Adrenal gland (tissue), 12 donors: Measurements from ENCODE around the gene ZNF638. TPM values are rescaled to one million over a fixed set of nuclear protein-coding genes. Genes with fewer than 3 reads are reported as not detected.

Source experiments
- DNase-seq, 7 donors: peaks; one replicate each; pipeline ENCODE4 v3.0.0-alpha.2; 2019 to 2020
- H3K27ac ChIP-seq, 5 donors: fragments of 200-600 bp; sonication (generic) in 4 of 5; 1 replicate in 3 of 5; 2 replicates in 2 of 5; pipeline versions ENCODE4 v1.5.1 to v1.8.0; 2016 to 2020; ENCODE audit warnings: mild to moderate bottlenecking in 1 of 5
- H3K27me3 ChIP-seq: fragments of 200-600 bp; 2 replicates; pipeline ENCODE4 v1.8.0; 2021
- H3K36me3 ChIP-seq, 2 donors: fragments of 200-600 bp; replicated peaks in 1 of 2; 1 replicate in 1 of 2; 2 replicates in 1 of 2; pipeline versions ENCODE4 v1.5.1 to v1.8.0; 2018 to 2022
- H3K4me1 ChIP-seq, 2 donors: fragments of 200-600 bp; replicated peaks in 1 of 2; 1 replicate in 1 of 2; 2 replicates in 1 of 2; pipeline versions ENCODE4 v1.5.1 to v1.8.0; 2018 to 2021
- H3K4me3 ChIP-seq, 4 donors: fragments of 200-600 bp; sonication (generic) in 3 of 4; one replicate each; pipeline ENCODE4 v1.5.1; 2016 to 2018
- H3K9me3 ChIP-seq, 3 donors: fragments of 200-600 bp; sonication (generic) in 1 of 3; replicated peaks in 1 of 3; 1 replicate in 2 of 3; 2 replicates in 1 of 3; pipeline versions ENCODE4 v1.5.1 to v1.8.0; 2016 to 2021
- CTCF ChIP-seq, 6 experiments: fragments of 450-650 bp in 4 of 6; fragments of 200-600 bp in 2 of 6; sonication (generic) in 1 of 6; IDR thresholded peaks; 1 replicate in 5 of 6; 2 replicates in 1 of 6; pipeline versions ENCODE4 v1.5.1 to v1.8.0; 2016 to 2021; ENCODE audit warnings: antibody characterized with exemption in 6 of 6, mild to moderate bottlenecking in 2 of 6, moderate library complexity in 1 of 6
- POLR2A ChIP-seq, 2 donors: fragments of 450-650 bp; IDR thresholded peaks; one replicate each; pipeline ENCODE4 v1.6.1; 2017; ENCODE audit warnings: antibody characterized with exemption in 2 of 2, mild to moderate bottlenecking in 2 of 2, moderate library complexity in 1 of 2
- WGBS, 4 donors: extraction: QIAGEN DNeasy Blood & Tissue Kit in 2 of 4; methylation state at CpG; one replicate each; pipeline versions ENCODE4 v1.1.5 to v1.1.7; 2013 to 2017; 5-methylcytosine and 5-hydroxymethylcytosine counted together
- intact Hi-C, 2 donors: fragments of 100-400 bp; cut with DNase I; formaldehyde crosslinking; loops; one replicate each; pipeline versions ENCODE4 v1.14.1 to v1.15.0; 2022 to 2023
- polyA plus RNA-seq, 3 donors: library from polyadenylated mRNA; stranded (reverse); fragments of 200-250 nt in 2 of 3; fragments of 350-450 nt in 1 of 3; fragmentation: Illumina TruSeq in 1 of 3; extraction: RNeasy Lipid Tissue Mini Kit (QIAGEN cat#74804) in 1 of 3; gene quantifications; one replicate each; pipeline ENCODE4 v1.2.3, GENCODE V29; 2013 to 2014
- total RNA-seq, 9 donors: library from RNA; depleted of rRNA in 4 of 9; stranded (reverse); fragments of >200 nt in 4 of 9; fragments of 120-200 nt in 1 of 9; fragmentation: NEBNext Ultra II Directional in 1 of 9; extraction: Animal tissue kit (Norgen Biotek cat#: 25700) in 1 of 9; gene quantifications; one replicate each; pipeline versions ENCODE4 v1.1.0 to v1.2.4, GENCODE V29; 2013 to 2023
- donor health status: healthy with polysubstance abuse.
- donor health status: Bipolar disorder and iron deficiency.
- donor health status: DM: yes; HTN: yes; CAD: no.
- donor health status: DM: no; HTN: no; CAD: no.
- donor health status: DM: no; HTN: no; CAD: no.
- donor health status: DM: yes; HTN: yes; CAD: no.

Gene ZNF638
- total and polyA plus RNA-seq, 12 donors = 60.1 to 525 (median 139) TPM

GRCh38 chr2:71361631-71362030, 30.0 kb downstream of the ZNF638 start:
- no peak for DNase-seq
- TF ChIP-seq CTCF (IDR thresholded peaks at IDR 0.05) = no peak
- TF ChIP-seq POLR2A (IDR thresholded peaks at IDR 0.05) = no peak
- H3K4me3 ChIP-seq = no peak overlapping the region
- H3K27ac ChIP-seq = no peak overlapping the region
- no peaks in the 10 kb centered on the region for H3K4me1 ChIP-seq
- H3K36me3 ChIP-seq = peaks cover 0 to 70% of the 10 kb centered on the region in 2 donors
- intact Hi-C loops = no loop called here
- H3K27me3 ChIP-seq = no peaks in the 10 kb centered on the region
- WGBS, 4 donors = 82 to 90% (median 86%) methylated on average over 3 of the region's 3 CpGs
- no peaks in the 10 kb centered on the region for H3K9me3 ChIP-seq

GRCh38 chr2:71362447-71362846, 30.9 kb downstream of the ZNF638 start:
- Histone ChIP-seq H3K36me3 (peaks cover 0 to 68% of the 10 kb centered on the region in 2 donors), H3K9me3 (no peaks in the 10 kb centered on the region), H3K4me3 (no peak overlapping the region), H3K27me3 (no peaks in the 10 kb centered on the region), H3K27ac (no peak overlapping the region), H3K4me1 (no peaks in the 10 kb centered on the region)
- DNase-seq = no peak
- WGBS, 4 donors = 59 to 100% (median 76%) methylated on average over 2 of the region's 2 CpGs
- TF ChIP-seq POLR2A (IDR thresholded peaks at IDR 0.05) (no peak), CTCF (IDR thresholded peaks at IDR 0.05) (no peak)
- intact Hi-C loops = no loop called here

GRCh38 chr2:71370015-71370414, 38.4 kb downstream of the ZNF638 start:
- H3K27ac ChIP-seq = no peak overlapping the region
- no peaks in the 10 kb centered on the region for H3K27me3 ChIP-seq
- H3K36me3 ChIP-seq = peaks cover 0 to 71% of the 10 kb centered on the region in 2 donors
- H3K4me1 ChIP-seq = no peaks in the 10 kb centered on the region
- no peaks in the 10 kb centered on the region for H3K9me3 ChIP-seq
- TF ChIP-seq CTCF (IDR thresholded peaks at IDR 0.05) = no peak
- TF ChIP-seq POLR2A (IDR thresholded peaks at IDR 0.05) = no peak
- no peak overlapping the region for H3K4me3 ChIP-seq
- DNase-seq = no peak
- WGBS, 4 donors = 88 to 91% (median 90%) methylated on average over 2 of the region's 2 CpGs
- intact Hi-C loops = no loop called here

GRCh38 chr2:71372042-71372441, 40.5 kb downstream of the ZNF638 start:
- intact Hi-C loops = no loop called here
- TF ChIP-seq POLR2A (IDR thresholded peaks at IDR 0.05) = no peak
- no peak for TF ChIP-seq CTCF (IDR thresholded peaks at IDR 0.05)
- Histone ChIP-seq H3K36me3 (peaks cover 0 to 64% of the 10 kb centered on the region in 2 donors), H3K4me3 (no peak overlapping the region), H3K27me3 (no peaks in the 10 kb centered on the region), H3K9me3 (no peaks in the 10 kb centered on the region), H3K27ac (no peak overlapping the region), H3K4me1 (no peaks in the 10 kb centered on the region)
- no peak for DNase-seq
- 83 to 96% (median 95%) methylated on average over 1 of the region's 1 CpG; no CpG with 5 or more reads in 1 of the 4 donors for WGBS, 4 donors
